GM23338 (cell line): ENCODE data around the gene VAMP8. TPM values are rescaled to one million over a fixed set of nuclear protein-coding genes. Genes with fewer than 3 reads are reported as not detected.
"Not testable (repeated sequence)": the region's sequence is repeated elsewhere in the genome, so short reads cannot be mapped to it uniquely, and the experiment has no call there.

Source experiments
- ATAC-seq: fragments of 200-7000 bp; cut with Tn5 transposase; 3 replicates; pipeline ENCODE4 v1.9.1; 2020
- DNase-seq: peaks from one replicate; pipeline ENCODE4 v3.0.0-alpha.2; 2015; ENCODE audit warnings: low spot score
- H2AFZ ChIP-seq: fragments of 200-600 bp; sonication (generic); 2 replicates; pipeline ENCODE4 v1.8.0; 2016; ENCODE audit warnings: antibody characterized with exemption, mild to moderate bottlenecking, moderate library complexity
- H3F3A ChIP-seq: fragments of 200-600 bp; sonication (generic); replicated peaks from 2 replicates; pipeline ENCODE4 v1.8.0; 2017; ENCODE audit warnings: antibody characterized with exemption, mixed run types, low read depth
- H3K27ac ChIP-seq: fragments of 200-600 bp; sonication (generic); 2 replicates; pipeline ENCODE4 v1.6.1; 2016; ENCODE audit warnings: low read depth
- H3K27me3 ChIP-seq: fragments of 200-600 bp; sonication (generic); 2 replicates; pipeline ENCODE4 v1.8.0; 2016; ENCODE audit warnings: mild to moderate bottlenecking, mixed run types, moderate library complexity; ENCODE audit not compliant: insufficient read depth
- H3K36me3 ChIP-seq: fragments of 200-600 bp; sonication (generic); 2 replicates; pipeline ENCODE4 v1.8.0; 2016; ENCODE audit warnings: mild to moderate bottlenecking; ENCODE audit not compliant: insufficient read depth
- H3K4me1 ChIP-seq: fragments of 200-600 bp; sonication (generic); 2 replicates; pipeline ENCODE4 v1.8.0; 2016; ENCODE audit warnings: mild to moderate bottlenecking, moderate library complexity; ENCODE audit not compliant: insufficient read depth
- H3K4me2 ChIP-seq: fragments of 200-600 bp; sonication (generic); 2 replicates; pipeline ENCODE4 v1.7.1; 2017; ENCODE audit warnings: mixed run types
- H3K4me3 ChIP-seq: fragments of 200-600 bp; sonication (generic); 2 replicates; pipeline ENCODE4 v1.6.1; 2016; ENCODE audit warnings: mixed run types
- H3K79me2 ChIP-seq: fragments of 200-600 bp; sonication (generic); replicated peaks from 2 replicates; pipeline ENCODE4 v1.8.0; 2017; ENCODE audit warnings: mild to moderate bottlenecking; ENCODE audit not compliant: insufficient read depth
- H3K9me2 ChIP-seq: fragments of 200-600 bp; sonication (generic); 2 replicates; pipeline ENCODE4 v1.8.0; 2017; ENCODE audit not compliant: insufficient read depth
- H4K20me1 ChIP-seq: fragments of 200-600 bp; sonication (generic); replicated peaks from 2 replicates; pipeline ENCODE4 v1.8.0; 2017; ENCODE audit warnings: mild to moderate bottlenecking; ENCODE audit not compliant: insufficient read depth
- H3K27ac Mint-ChIP-seq: 2 replicates; pipeline ENCODE4 v1.8.0; 2020; ENCODE audit warnings: inconsistent platforms, mild to moderate bottlenecking, moderate library complexity, mixed read lengths
- H3K27me3 Mint-ChIP-seq: 3 replicates; pipeline ENCODE4 v1.8.0; 2022; ENCODE audit warnings: low read depth, mild to moderate bottlenecking, moderate library complexity, mixed read lengths, inconsistent platforms; ENCODE audit not compliant: insufficient read depth, poor library complexity
- H3K36me3 Mint-ChIP-seq: 3 replicates; pipeline ENCODE4 v1.8.0; 2021; ENCODE audit warnings: low read depth, mild to moderate bottlenecking, inconsistent platforms, moderate library complexity, mixed read lengths
- H3K4me1 Mint-ChIP-seq: 3 replicates; pipeline ENCODE4 v1.8.0; 2020; ENCODE audit warnings: mild to moderate bottlenecking, inconsistent platforms, mixed read lengths
- H3K4me3 Mint-ChIP-seq: 3 replicates; pipeline ENCODE4 v1.8.0; 2021; ENCODE audit warnings: moderate library complexity, mild to moderate bottlenecking, inconsistent platforms, mixed read lengths
- H3K9me3 Mint-ChIP-seq: 3 replicates; pipeline ENCODE4 v1.8.0; 2020; ENCODE audit warnings: moderate library complexity, mild to moderate bottlenecking, inconsistent platforms, mixed read lengths
- EZH2 ChIP-seq: fragments of 200-600 bp; sonication (generic); IDR thresholded peaks from one replicate; pipeline ENCODE4 v1.8.0; 2017; ENCODE audit warnings: antibody characterized with exemption, mild to moderate bottlenecking, low read depth; ENCODE audit not compliant: unreplicated experiment
- EZH2phosphoT487 ChIP-seq: fragments of 200-600 bp; sonication (generic); IDR thresholded peaks from one replicate; pipeline ENCODE4 v1.8.1; 2018; ENCODE audit warnings: antibody characterized with exemption; ENCODE audit not compliant: unreplicated experiment
- JUNB ChIP-seq: IDR thresholded peaks from one replicate; pipeline ENCODE4 v1.6.1; 2016; ENCODE audit warnings: antibody characterized with exemption; ENCODE audit not compliant: unreplicated experiment
- POLR2AphosphoS5 ChIP-seq: IDR thresholded peaks from 2 replicates; pipeline ENCODE4 v1.6.1; 2016; ENCODE audit warnings: antibody characterized with exemption, low read depth
- REST ChIP-seq: IDR thresholded peaks from one replicate; pipeline ENCODE4 v1.6.1; 2018; ENCODE audit warnings: antibody characterized with exemption; ENCODE audit not compliant: unreplicated experiment
- STAT1 ChIP-seq: IDR thresholded peaks from one replicate; pipeline ENCODE4 v1.6.1; 2016; ENCODE audit warnings: antibody characterized with exemption; ENCODE audit not compliant: unreplicated experiment
- ZNF114 ChIP-seq: fragments of 250-450 bp; sonication (Bioruptor Pico); IDR thresholded peaks from 2 replicates; pipeline ENCODE4 v1.5.0; 2020; ENCODE audit warnings: mild to moderate bottlenecking, moderate library complexity
- ZNF331 ChIP-seq: fragments of 250-450 bp; sonication (Bioruptor Pico); IDR thresholded peaks from 2 replicates; pipeline ENCODE4 v1.5.0; 2020; ENCODE audit warnings: low read depth, mild to moderate bottlenecking, moderate library complexity
- ZNF462 ChIP-seq: fragments of 250-450 bp; sonication (Bioruptor Pico); IDR thresholded peaks from 2 replicates; pipeline ENCODE4 v1.5.0; 2020; ENCODE audit warnings: mild to moderate bottlenecking, moderate library complexity
- polyA plus RNA-seq: library from polyadenylated mRNA; unstranded; fragments of >200 nt; fragmentation: Nextera tagmentation; extraction: Ambion mirVana; gene quantifications from 2 replicates; pipeline ENCODE4 v1.2.1, GENCODE V29; 2016
- total RNA-seq: library from RNA; depleted of rRNA; stranded (reverse); fragments of >200 nt; shearing (Covaris generic); gene quantifications from 2 replicates; pipeline ENCODE4 v1.2.3, GENCODE V29; 2014

Gene VAMP8
- total and polyA plus RNA-seq, 2 experiments from 2014 or later = 16.3 to 71.7 TPM

GRCh38 chr2:85604133-85604444, 26.7 kb downstream of the VAMP8 start:
- ATAC-seq, H3K36me3 ChIP-seq, H3K4me1 ChIP-seq, H2AFZ ChIP-seq, DNase-seq, H3K4me3 ChIP-seq, H3K27me3 ChIP-seq, H3K27ac ChIP-seq, H3K9me3 Mint-ChIP-seq, H3K9me2 ChIP-seq: not testable (repeated sequence)
- H3K79me2 ChIP-seq = peaks cover 23% of the 10 kb centered on the region
- peaks cover 18% of the 10 kb centered on the region; the same call in 1 of the 2 replicates for H3F3A ChIP-seq
- Mint-ChIP-seq H3K4me1 (peaks cover 13% of the 10 kb centered on the region), H3K4me3 (peak overlapping the region; percentile 88), H3K27me3 (peaks cover 23% of the 10 kb centered on the region), H3K27ac (0 out of 2 replicates have a peak overlapping the region, but pooled peaks have one; percentile 49), H3K36me3 (peaks cover 30% of the 10 kb centered on the region)
- peak overlapping the region; percentile 93; the same call in 1 of the 2 replicates for H3K4me2 ChIP-seq
- H4K20me1 ChIP-seq = peaks cover 30% of the 10 kb centered on the region

DNA sequence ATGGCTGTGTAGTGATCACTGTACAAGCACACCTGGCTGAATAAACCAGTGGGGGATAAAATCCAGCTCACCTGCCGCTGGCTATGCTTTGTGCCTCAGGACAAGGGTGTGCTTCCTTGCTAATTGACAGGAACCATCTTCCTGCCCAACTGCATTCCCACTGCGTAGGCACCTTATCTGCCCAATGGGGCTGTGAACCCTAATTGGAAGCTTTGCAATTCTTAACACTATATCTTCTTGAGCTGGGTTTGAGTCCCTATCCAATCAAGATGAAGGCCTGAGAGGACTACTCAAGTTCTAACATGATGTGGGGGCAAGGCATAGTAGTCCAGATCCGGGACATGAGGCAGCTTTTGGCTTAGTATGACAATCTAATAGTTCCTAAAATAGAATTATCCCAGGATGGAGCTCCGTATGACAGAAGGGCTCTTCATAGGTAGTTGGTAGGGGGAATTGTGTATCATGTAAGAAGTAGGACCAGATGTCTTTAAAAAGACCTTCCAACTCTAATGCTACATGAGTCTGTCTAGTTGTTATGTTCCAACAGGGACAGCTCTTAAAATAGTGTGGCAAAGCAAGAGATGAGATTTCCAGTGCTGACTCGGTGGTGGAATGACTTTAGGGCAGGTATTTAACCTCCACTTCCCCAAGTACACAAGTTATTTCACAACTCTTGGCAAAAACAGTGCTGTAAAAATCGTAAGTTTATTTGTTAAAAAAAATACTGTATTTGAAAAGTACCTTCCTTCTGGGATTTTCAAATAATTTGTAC, 27.4 kb downstream of the VAMP8 start:
- Histone ChIP-seq H3K79me2 (peaks cover 23% of the 10 kb centered on the region), H3K27me3 (no peaks in the 10 kb centered on the region), H2AFZ (no peak overlapping the region), H3F3A (peaks cover 18% of the 10 kb centered on the region; the same call in 1 of the 2 replicates), H3K9me2 (no peaks in the 10 kb centered on the region), H4K20me1 (peaks cover 30% of the 10 kb centered on the region), H3K4me2 (peak overlapping the region; percentile 53; the same call in 1 of the 2 replicates), H3K27ac (no peak overlapping the region; the same call in 1 of the 2 replicates), H3K4me3 (no peak overlapping the region), H3K36me3 (0 out of 2 replicates have a peak, but pooled peaks cover 3% of the 10 kb centered on the region), H3K4me1 (peaks cover 3% of the 10 kb centered on the region; the same call in 1 of the 2 replicates)
- Mint-ChIP-seq H3K27ac (no peak overlapping the region), H3K4me1 (peaks cover 13% of the 10 kb centered on the region), H3K9me3 (peaks cover 3% of the 10 kb centered on the region; the same call in 1 of the 3 replicates), H3K4me3 (no peak overlapping the region), H3K27me3 (peaks cover 21% of the 10 kb centered on the region), H3K36me3 (peaks cover 36% of the 10 kb centered on the region)
- DNase-seq = no peak
- ATAC-seq = no peak
- TF ChIP-seq STAT1 = no peak
- TF ChIP-seq EZH2phosphoT487 = no peak
- TF ChIP-seq ZNF114 (CRISPR knock-in tag) = no peak
- no peak for TF ChIP-seq JUNB
- no peak for TF ChIP-seq EZH2
- no peak for TF ChIP-seq ZNF462 (CRISPR knock-in tag)
- TF ChIP-seq REST = no peak
- TF ChIP-seq POLR2AphosphoS5 = no peak; the same call in 1 of the 2 replicates
- TF ChIP-seq ZNF331 = no peak
